ENCODE results near the gene SLC7A4. TPM values are rescaled to one million over a fixed set of nuclear protein-coding genes. Genes with fewer than 3 reads are reported as not detected.

The SLC7A4 gene
- polyA plus RNA-seq, 1 donor from 2014 or later: not detected

DNA sequence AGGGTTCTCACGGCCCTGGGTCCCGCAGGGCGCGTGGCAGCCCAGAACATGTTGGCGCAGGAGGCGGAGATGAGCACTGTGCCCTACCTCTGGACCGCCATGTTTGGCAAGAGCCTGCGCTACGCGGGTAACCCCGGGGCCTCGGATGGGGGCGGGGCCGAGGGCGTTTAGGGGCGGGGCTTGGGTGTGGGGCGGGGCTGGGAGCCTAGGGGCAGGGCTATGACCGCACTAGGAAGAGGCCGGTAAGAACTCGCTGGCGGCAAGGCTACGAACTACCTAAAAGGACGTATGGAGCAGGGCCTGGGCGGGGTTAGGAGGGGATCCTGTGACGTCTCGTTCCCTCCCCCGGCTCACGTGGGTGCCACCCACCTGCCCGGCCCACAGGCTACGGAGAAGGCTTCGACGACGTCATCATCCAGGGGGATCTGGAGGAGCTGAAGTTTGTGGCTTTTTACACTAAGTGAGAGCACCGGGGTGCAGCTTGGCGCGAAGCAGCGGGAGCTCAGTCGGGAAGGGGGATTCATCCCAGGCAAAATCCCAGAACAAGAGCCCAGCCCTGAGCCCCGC, 53.0 kb downstream of the SLC7A4 start:
- no peaks in the 10 kb centered on the region for H3K9me2 ChIP-seq (ENCODE audit: insufficient read depth, low read length)
- H3K36me3 ChIP-seq (ENCODE audit: insufficient read depth, low read length): no peaks in the 10 kb centered on the region
- no peak overlapping the region for H3K9ac ChIP-seq (ENCODE audit: low read length)
- H3K27me3 ChIP-seq (ENCODE audit: insufficient read depth, low read depth, low read length): no peaks in the 10 kb centered on the region
- no peaks in the 10 kb centered on the region for H3K79me2 ChIP-seq (replicated peaks; ENCODE audit: insufficient read depth, low read length)
- H3F3A ChIP-seq (ENCODE audit: insufficient read depth, low read length, poor library complexity, severe bottlenecking): no peaks in the 10 kb centered on the region
- no peak overlapping the region for H3K4me2 ChIP-seq (ENCODE audit: low read length)
- no peak overlapping the region for H3K4me3 ChIP-seq (ENCODE audit: low read length)
- no peaks in the 10 kb centered on the region for H3K9me3 ChIP-seq (ENCODE audit: low read length)
- no peak overlapping the region for H2AFZ ChIP-seq (ENCODE audit: low read depth, low read length)
- H3K27ac ChIP-seq (ENCODE audit: low read length): no peak overlapping the region
- no peaks in the 10 kb centered on the region for H4K20me1 ChIP-seq (ENCODE audit: insufficient read depth)
- TF ChIP-seq EP300 (conservative IDR thresholded peaks at IDR 0.05; ENCODE audit: poor library complexity, severe bottlenecking): no peak
- TF ChIP-seq, protein P1, sequence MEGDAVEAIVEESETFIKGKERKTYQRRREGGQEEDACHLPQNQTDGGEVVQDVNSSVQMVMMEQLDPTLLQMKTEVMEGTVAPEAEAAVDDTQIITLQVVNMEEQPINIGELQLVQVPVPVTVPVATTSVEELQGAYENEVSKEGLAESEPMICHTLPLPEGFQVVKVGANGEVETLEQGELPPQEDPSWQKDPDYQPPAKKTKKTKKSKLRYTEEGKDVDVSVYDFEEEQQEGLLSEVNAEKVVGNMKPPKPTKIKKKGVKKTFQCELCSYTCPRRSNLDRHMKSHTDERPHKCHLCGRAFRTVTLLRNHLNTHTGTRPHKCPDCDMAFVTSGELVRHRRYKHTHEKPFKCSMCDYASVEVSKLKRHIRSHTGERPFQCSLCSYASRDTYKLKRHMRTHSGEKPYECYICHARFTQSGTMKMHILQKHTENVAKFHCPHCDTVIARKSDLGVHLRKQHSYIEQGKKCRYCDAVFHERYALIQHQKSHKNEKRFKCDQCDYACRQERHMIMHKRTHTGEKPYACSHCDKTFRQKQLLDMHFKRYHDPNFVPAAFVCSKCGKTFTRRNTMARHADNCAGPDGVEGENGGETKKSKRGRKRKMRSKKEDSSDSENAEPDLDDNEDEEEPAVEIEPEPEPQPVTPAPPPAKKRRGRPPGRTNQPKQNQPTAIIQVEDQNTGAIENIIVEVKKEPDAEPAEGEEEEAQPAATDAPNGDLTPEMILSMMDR (IDR thresholded peaks at IDR 0.05; ENCODE audit: poor library complexity, severe bottlenecking): no peak
- no peak for TF ChIP-seq RAD21 (conservative IDR thresholded peaks at IDR 0.05)
- no peak for TF ChIP-seq SMC3 (conservative IDR thresholded peaks at IDR 0.05; ENCODE audit: poor library complexity)
- TF ChIP-seq MXI1 (conservative IDR thresholded peaks at IDR 0.05; ENCODE audit: poor library complexity, severe bottlenecking): no peak
- TF ChIP-seq, protein P2, sequence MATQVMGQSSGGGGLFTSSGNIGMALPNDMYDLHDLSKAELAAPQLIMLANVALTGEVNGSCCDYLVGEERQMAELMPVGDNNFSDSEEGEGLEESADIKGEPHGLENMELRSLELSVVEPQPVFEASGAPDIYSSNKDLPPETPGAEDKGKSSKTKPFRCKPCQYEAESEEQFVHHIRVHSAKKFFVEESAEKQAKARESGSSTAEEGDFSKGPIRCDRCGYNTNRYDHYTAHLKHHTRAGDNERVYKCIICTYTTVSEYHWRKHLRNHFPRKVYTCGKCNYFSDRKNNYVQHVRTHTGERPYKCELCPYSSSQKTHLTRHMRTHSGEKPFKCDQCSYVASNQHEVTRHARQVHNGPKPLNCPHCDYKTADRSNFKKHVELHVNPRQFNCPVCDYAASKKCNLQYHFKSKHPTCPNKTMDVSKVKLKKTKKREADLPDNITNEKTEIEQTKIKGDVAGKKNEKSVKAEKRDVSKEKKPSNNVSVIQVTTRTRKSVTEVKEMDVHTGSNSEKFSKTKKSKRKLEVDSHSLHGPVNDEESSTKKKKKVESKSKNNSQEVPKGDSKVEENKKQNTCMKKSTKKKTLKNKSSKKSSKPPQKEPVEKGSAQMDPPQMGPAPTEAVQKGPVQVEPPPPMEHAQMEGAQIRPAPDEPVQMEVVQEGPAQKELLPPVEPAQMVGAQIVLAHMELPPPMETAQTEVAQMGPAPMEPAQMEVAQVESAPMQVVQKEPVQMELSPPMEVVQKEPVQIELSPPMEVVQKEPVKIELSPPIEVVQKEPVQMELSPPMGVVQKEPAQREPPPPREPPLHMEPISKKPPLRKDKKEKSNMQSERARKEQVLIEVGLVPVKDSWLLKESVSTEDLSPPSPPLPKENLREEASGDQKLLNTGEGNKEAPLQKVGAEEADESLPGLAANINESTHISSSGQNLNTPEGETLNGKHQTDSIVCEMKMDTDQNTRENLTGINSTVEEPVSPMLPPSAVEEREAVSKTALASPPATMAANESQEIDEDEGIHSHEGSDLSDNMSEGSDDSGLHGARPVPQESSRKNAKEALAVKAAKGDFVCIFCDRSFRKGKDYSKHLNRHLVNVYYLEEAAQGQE (IDR thresholded peaks at IDR 0.05; ENCODE audit: borderline replicate concordance): no peak
- no peak for TF ChIP-seq TAF1 (IDR thresholded peaks at IDR 0.05; ENCODE audit: low read depth)
- TF ChIP-seq EZH2 (IDR thresholded peaks at IDR 0.05; ENCODE audit: borderline replicate concordance, insufficient read depth, low read length, poor library complexity, severe bottlenecking): no peak

Small RNAs within 50 kb of the gene (small RNA-seq; reads per million reads assigned to genes)
- 0 reads per million in 3 experiments for gene MIR649

Other genes starting within 250 kb of the SLC7A4 start
- 42.2 and 48.0 TPM in 2 replicates for gene PI4KA, start 173.8 kb downstream of the SLC7A4 start, polyA plus RNA-seq
- gene SNAP29, start 173.6 kb downstream of the SLC7A4 start, polyA plus RNA-seq: 6.7 and 7.0 TPM in 2 replicates
- 46.8 and 50.2 TPM in 2 replicates for gene CRKL, start 115.2 kb downstream of the SLC7A4 start, polyA plus RNA-seq
- 1.1 TPM in 1 of 2 replicates, not detected in the other for gene AIFM3, start 65.3 kb downstream of the SLC7A4 start, polyA plus RNA-seq
- 114 and 122 TPM in 2 replicates for gene LZTR1, start 50.3 kb downstream of the SLC7A4 start, polyA plus RNA-seq
- gene THAP7, start 30.4 kb downstream of the SLC7A4 start, polyA plus RNA-seq: 28.7 and 47.4 TPM in 2 replicates
- gene P2RX6, start 17.4 kb downstream of the SLC7A4 start, polyA plus RNA-seq: 0.17 and 0.48 TPM in 2 replicates
- gene LRRC74B, start 13.4 kb upstream of the SLC7A4 start, polyA plus RNA-seq: not detected in 2 replicates